Measurements from ENCODE around the gene BET1L.

Gene BET1L, protein sequence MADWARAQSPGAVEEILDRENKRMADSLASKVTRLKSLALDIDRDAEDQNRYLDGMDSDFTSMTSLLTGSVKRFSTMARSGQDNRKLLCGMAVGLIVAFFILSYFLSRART

DNA sequence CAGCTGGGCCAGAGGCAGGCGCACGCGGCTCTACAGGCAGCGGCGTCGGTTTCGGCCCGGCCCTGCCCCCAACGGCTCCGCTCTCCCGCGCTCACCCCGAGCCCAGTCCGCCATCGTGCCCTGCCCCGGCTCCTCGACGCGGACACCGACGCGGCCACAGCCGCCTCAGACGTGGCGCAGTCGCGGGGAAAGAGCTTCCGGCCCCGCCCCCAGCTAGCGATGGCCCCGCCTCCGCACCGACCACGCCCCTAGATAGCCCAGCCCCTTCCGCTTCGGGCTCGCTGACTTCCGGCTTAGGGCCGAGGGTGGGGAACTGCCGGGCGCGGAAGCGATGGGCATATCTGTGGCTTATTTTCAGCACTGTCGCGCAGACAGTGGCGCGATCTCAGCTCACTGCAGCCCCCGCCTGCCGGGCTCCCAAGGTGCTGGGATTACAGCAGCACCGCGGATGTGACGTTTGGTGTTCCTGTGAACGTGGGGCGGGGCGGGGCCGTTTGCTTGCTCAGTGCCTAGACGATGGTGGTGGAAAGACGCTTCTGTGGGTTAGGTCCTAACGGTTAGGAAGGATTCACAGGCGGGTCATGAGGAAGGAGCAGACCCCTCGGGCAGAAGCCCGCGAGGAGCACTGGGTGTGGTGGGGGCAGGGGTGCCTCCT lies at the start of gene BET1L, which contains the start of gene RIC8A:
BET1L (minus strand) TSS at position 192 of the 655 bp plus-strand sequence; CDS start at position 114, 78 bp downstream.
RIC8A (plus strand) TSS at position 501 of the 655 bp plus-strand sequence. CDS start 1,147 bp downstream, outside the sequence.
- POLR2A ChIA-PET = interaction anchor here (0.6 to 1.0 kb wide), 5 partner anchors 8 to 358 kb away, joined by 3 to 5 read pairs (median 3); no protein-coding TSS in a partner anchor

DNA sequence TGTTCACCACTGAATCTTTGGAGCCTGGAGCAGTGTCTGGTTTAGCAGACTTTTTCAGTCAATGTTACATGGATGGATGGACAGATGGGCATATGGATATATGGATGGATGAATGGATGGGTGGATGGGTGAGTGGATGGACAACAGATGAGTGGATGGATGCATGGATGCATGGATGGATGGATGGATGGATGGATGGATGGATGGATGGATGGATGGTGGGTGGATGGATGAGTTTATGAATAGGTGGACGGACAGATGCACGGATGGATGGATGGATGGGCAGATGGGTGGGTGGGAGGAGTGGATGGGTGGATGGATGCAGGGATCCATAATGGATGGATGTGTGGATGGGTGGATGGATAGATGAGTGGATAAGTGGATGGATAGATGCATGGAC lies 48.6 kb upstream of the BET1L start:
- DNase-seq (ENCODE audit: extremely low spot score) = no peak
- TF ChIP-seq, protein P1, sequence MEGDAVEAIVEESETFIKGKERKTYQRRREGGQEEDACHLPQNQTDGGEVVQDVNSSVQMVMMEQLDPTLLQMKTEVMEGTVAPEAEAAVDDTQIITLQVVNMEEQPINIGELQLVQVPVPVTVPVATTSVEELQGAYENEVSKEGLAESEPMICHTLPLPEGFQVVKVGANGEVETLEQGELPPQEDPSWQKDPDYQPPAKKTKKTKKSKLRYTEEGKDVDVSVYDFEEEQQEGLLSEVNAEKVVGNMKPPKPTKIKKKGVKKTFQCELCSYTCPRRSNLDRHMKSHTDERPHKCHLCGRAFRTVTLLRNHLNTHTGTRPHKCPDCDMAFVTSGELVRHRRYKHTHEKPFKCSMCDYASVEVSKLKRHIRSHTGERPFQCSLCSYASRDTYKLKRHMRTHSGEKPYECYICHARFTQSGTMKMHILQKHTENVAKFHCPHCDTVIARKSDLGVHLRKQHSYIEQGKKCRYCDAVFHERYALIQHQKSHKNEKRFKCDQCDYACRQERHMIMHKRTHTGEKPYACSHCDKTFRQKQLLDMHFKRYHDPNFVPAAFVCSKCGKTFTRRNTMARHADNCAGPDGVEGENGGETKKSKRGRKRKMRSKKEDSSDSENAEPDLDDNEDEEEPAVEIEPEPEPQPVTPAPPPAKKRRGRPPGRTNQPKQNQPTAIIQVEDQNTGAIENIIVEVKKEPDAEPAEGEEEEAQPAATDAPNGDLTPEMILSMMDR (IDR thresholded peaks at IDR 0.05; ENCODE audit: control extremely low read depth, extremely low read depth, low read depth, missing control alignments) = no peak
- POLR2A ChIA-PET = no interaction called here
- CTCF ChIA-PET = no interaction called here

More for the DNA sequence above, at the start of gene BET1L, which contains the start of gene RIC8A:
- DNase-seq (ENCODE audit: extremely low spot score) = peak; percentile 99
- CTCF ChIA-PET = interaction anchor here (0.8 to 1.7 kb wide), 7 partner anchors 9 to 242 kb away, joined by 3 to 8 read pairs (median 3); no protein-coding TSS in a partner anchor
- TF ChIP-seq, protein P1 (IDR thresholded peaks at IDR 0.05; ENCODE audit: control extremely low read depth, extremely low read depth, low read depth, missing control alignments) = no peak

DNA sequence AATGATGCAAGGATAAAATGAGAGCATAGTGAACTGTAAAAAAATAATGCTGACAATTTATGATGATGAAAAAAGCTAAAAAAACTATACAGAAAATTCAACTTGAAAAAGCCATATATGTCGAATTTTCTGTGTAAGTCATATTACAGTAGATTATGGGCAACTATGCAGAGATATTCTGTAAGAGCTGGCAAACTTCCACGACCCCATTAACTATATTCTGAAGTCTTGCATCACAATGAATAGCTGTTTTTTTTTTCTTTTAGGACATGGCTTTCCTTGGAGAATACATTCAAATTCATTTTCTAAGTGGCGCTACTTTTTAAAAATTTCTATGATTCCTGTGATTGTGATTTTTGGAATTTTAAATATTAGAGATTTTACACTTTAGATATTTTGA lies 48.0 kb upstream of the BET1L start:
- POLR2A ChIA-PET = no interaction called here
- CTCF ChIA-PET = interaction anchor here (1.4 kb wide), 1 partner anchor 11 kb away, joined by 5 read pairs; no protein-coding TSS in a partner anchor
- no peak for DNase-seq (ENCODE audit: extremely low spot score)
- TF ChIP-seq, protein P1 (IDR thresholded peaks at IDR 0.05; ENCODE audit: control extremely low read depth, extremely low read depth, low read depth, missing control alignments) = no peak

DNA sequence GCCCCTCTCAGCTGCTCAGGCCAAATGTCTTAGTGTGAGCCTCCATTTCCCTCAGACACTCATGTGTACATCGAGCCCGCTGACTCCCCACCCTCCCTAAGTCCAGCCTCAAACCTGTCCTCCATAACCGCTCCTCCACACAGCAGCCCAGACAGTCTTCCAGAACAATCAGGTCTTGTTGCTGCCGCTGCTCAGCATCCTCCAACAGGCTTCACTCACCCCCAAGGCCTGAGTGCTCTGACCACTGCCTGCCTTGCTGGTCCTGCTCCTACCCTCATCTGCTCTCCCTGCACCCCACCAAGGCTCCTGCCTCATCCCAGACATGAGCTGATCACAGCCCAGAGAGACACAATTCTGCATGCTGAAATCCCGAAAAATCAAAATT lies 46.7 kb upstream of the BET1L start:
- no peak for DNase-seq (ENCODE audit: extremely low spot score)
- ChIA-PET CTCF (interaction anchor here (1.5 to 2.0 kb wide), 2 partner anchors 28 to 110 kb away, joined by 3 to 12 read pairs; no protein-coding TSS in a partner anchor), POLR2A (no interaction called here)
- TF ChIP-seq, protein P1 (IDR thresholded peaks at IDR 0.05; ENCODE audit: control extremely low read depth, extremely low read depth, low read depth, missing control alignments) = no peak

DNA sequence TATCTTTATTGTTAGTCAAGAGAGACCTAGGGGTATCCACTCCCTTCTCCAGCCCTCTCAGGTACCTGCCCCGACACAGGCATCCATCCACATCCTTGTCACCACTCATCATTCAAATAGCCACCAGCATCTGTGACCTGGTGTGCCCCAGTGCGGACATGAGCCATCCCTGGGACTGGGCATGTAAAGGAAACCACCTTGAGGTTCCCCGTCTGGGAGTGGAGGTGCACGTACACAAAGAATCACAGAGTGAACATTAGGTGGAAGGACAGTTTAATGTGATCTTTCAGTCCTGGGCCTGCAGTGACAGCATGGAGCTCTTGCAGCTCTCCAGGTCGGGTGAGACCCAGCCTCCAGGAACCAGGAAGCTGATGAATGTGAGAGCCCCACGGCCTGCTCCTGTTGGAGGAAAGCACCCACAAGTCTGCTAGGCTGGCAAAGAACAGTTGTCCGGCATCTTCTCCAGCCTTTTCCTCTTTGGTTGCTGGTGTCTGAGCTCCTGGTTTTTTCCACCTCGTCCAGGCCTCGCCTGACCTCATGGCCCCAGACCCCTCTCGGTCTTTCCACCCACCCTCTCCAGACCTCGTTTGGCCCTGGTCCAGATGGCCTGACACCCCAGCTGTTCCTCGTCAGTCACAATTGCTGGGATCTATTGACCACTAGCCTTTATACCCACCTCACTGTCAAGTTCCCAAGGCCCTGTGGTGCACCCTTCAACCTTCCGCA lies 46.1 kb upstream of the BET1L start:
- CTCF ChIA-PET = interaction anchor here (1.5 to 2.0 kb wide), 3 partner anchors 29 to 110 kb away, joined by 3 to 12 read pairs (median 4); no protein-coding TSS in a partner anchor
- TF ChIP-seq, protein P1 (IDR thresholded peaks at IDR 0.05; ENCODE audit: control extremely low read depth, extremely low read depth, low read depth, missing control alignments) = no peak
- POLR2A ChIA-PET = no interaction called here
- no peak for DNase-seq (ENCODE audit: extremely low spot score)

DNA sequence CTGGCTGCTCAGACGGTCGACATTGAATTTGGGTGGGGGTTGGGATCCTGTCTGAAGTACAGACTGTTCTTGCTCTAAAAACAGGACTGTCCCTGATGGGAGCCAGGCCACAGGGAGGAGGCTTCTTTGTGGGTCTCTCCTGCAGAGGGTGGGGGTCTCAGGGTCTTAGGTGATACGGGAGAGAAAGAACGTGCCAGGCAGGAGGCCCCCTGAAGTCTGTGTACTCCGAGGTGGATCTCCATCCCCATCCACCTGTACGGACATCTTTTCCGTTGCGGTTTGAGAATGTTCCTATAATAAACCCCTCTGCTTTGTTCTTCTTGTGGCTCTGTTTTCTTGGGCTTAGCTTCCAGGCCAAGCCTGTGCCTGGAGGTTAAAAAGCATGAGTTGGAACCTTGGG lies 45.5 kb upstream of the BET1L start:
- CTCF ChIA-PET = interaction anchor here (1.5 to 2.5 kb wide), 5 partner anchors 23 to 111 kb away, joined by 3 to 14 read pairs (median 10); no protein-coding TSS in a partner anchor
- TF ChIP-seq, protein P1 (IDR thresholded peaks at IDR 0.05; ENCODE audit: control extremely low read depth, extremely low read depth, low read depth, missing control alignments) = no peak
- POLR2A ChIA-PET = no interaction called here
- no peak for DNase-seq (ENCODE audit: extremely low spot score)

Measured in GM10248 (cell line).